C4-2B (cell line): ENCODE measurements around the gene RAB11FIP5.

Source experiments
- H3K27ac ChIP-seq: fragments of 450-650 bp; 2 replicates; pipeline ENCODE4 v1.5.1; 2017
- ZFX ChIP-seq: fragments of 450-650 bp; IDR thresholded peaks from 2 replicates; pipeline ENCODE4 v1.6.1; 2017
- TF ChIP-seq, protein P1 (sequence below): fragments of 450-650 bp; conservative IDR thresholded peaks from 2 replicates; pipeline ENCODE4 v1.5.1; 2017; ENCODE audit warnings: mild to moderate bottlenecking

Gene RAB11FIP5

DNA sequence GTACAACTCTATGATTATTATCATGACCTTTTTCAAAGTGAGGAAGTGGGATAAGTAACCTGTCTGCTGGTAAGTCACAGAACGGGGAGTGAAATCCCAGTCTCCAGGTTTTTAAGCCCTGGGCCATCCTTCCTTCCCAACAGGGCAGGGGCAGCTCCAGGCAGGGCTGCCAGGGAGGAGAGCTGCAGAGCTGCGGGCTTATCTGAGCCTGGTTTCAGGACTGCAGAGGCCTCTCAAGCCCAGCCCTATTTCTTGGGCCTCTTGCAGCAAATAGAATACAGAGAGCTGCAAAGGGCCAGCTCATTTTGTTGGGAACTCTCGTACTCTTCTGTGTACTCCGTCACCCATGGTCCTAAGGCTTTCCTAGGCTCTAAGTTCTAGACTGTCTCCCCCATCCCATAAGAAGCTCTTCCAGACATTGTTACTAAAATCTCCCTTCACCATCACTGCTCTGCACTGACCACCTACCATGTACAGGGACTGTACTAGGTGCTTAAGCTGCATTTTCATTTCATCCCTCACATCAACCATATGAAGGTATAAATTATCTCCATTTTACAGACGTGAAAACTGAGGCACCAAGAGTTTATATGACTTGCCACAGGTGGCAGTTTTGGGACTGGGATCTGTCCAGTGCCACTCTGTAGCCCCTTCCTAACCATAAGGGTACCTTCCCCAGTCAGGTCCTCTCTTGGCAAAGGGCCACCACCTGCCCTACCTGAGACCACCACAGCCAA, 3.1 kb downstream of the RAB11FIP5 start:
- H3K27ac ChIP-seq = no peak overlapping the region
- TF ChIP-seq, protein P1, sequence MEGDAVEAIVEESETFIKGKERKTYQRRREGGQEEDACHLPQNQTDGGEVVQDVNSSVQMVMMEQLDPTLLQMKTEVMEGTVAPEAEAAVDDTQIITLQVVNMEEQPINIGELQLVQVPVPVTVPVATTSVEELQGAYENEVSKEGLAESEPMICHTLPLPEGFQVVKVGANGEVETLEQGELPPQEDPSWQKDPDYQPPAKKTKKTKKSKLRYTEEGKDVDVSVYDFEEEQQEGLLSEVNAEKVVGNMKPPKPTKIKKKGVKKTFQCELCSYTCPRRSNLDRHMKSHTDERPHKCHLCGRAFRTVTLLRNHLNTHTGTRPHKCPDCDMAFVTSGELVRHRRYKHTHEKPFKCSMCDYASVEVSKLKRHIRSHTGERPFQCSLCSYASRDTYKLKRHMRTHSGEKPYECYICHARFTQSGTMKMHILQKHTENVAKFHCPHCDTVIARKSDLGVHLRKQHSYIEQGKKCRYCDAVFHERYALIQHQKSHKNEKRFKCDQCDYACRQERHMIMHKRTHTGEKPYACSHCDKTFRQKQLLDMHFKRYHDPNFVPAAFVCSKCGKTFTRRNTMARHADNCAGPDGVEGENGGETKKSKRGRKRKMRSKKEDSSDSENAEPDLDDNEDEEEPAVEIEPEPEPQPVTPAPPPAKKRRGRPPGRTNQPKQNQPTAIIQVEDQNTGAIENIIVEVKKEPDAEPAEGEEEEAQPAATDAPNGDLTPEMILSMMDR = no peak
- no peak for TF ChIP-seq ZFX

DNA sequence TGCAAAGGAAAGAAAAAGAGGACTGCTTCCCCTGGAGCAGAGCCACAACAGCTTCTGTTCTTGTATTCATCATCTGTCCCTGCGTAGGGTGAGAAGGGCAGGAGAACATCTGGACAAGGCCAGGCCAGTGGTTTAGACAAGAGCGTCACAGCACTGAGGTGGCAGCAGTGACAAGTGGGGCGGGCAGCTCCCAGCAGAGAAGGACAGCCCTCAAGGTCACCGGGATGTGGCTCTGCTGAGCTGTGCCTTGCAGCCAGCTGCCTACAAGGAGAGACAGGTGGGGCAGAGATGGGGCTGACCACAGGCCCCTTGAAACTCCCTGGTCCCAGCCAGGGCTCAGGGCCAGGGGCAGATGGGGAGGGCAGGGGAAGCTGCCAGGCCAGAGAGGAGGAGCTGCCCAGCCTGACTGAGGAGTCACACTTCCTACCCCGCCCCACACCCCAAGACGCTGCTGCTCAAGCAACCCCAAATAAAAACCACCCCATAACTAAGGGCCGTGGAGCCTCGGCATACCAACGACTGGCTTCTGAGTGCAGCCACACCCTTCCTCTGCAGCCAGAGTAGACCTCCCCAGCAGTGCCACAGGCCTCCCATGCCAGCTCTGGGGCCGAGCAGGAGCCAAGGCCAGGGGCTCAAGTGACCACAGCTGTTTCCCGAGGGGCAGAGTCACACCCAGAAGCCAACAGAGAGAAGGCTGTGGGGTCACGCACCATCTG, 5.4 kb downstream of the RAB11FIP5 start:
- TF ChIP-seq ZFX = no peak
- TF ChIP-seq, protein P1 = no peak

DNA sequence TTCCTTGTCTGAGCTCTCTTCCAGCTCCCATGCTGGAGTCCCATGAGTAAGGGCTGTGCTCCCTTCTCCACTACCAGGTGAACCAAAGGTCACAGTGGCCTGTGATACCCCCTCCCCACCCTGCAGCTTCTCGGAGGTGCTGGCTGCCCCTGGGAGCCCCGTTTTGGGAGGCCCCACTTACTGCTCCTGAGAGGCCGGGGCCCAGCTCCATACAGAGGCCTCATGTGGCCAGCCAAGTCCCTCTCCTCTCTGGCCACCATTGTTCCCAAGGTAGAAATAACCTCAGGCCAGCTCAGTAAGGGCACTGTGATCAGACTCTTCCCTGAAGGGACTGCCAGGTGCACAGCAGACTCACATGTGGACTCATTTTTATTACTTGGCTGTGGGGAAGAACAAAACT, 6.0 kb downstream of the RAB11FIP5 start:
- TF ChIP-seq ZFX = no peak
- TF ChIP-seq, protein P1 = no peak

More for the DNA sequence above, 5.4 kb downstream of the RAB11FIP5 start:
- no peak overlapping the region for H3K27ac ChIP-seq

DNA sequence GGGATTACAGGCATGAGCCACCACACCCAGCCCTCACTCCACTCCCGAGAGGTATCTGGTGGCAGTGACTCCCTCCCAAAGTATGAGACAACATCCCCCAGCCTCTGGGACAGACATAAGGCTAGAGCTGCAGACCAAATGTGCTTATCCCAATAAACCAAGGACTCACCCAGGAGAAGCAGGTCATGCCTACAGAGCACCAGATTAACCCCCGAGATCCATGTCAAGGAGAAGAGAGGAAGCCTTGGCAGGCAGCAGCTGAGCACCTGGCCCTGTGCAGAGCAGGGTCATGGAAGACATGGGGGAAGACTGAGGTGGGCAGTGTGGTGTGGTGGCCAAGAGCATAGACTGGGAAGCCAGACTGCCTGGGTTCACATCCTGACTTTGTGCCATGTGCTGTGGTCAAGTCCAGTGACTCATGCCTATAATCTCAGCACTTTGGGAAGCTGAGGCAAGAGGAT, 7.2 kb downstream of the RAB11FIP5 start:
- H3K27ac ChIP-seq = no peak overlapping the region
- no peak for TF ChIP-seq ZFX
- TF ChIP-seq, protein P1 = no peak

More for the DNA sequence above, 6.0 kb downstream of the RAB11FIP5 start:
- H3K27ac ChIP-seq = no peak overlapping the region

DNA sequence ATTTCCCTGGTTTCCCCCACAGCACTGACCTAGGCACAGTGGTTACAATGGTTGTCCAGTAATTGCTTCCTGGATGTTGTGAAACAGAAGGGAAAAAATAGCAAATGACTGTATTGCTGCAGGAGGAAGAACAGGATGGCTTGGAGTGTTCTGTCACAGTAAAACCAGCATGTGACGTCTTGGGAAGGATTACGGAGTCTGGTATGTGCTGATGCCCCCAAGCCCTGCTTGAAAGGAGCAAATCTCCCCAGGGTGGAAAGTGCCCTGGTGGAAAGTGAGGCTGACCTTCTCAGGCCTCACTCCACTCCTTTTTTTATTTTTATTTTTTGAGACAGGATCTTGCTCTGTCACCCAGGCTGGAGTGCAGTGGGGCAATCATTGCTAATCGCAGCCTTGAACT, 7.8 kb downstream of the RAB11FIP5 start:
- TF ChIP-seq, protein P1 = no peak
- no peak for TF ChIP-seq ZFX

DNA sequence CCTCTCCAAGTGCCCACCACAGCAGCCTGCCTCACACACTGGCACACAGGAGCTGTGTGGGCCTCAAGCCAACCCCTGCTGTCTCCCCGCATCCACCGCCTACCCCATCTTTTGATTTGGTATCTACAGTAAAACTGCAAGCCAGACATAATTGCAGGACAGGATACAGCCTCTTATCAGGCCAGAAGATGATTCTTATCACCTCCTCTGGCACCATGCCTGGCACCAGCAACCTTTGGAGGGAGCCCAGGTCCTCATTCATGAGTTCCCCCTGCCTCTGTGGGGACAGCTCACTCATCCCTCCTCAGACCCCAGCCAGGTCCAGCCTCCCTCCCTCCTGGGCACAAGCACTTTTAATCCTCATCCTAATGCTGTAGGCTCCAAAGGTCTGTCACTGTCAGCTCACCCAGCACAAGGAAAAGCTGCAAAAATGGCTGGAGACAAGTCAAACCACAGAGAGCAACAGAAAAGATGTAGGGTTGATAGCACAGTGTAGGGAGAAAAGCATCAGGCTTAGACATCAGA, 9.7 kb downstream of the RAB11FIP5 start:
- peak overlapping the region; percentile 13; the same call in 1 of the 2 replicates for H3K27ac ChIP-seq
- TF ChIP-seq ZFX = no peak
- TF ChIP-seq, protein P1 = no peak

More for the DNA sequence above, 7.8 kb downstream of the RAB11FIP5 start:
- no peak overlapping the region for H3K27ac ChIP-seq
